ENCODE measurements around the gene NAXE.

The NAXE gene

GRCh38 chr1:156591432-156592157 lies at the start of gene NAXE:
TSS of gene NAXE (plus strand) at chr1:156591776. CDS start at chr1:156591805, 29 bp downstream.
- POLR2A ChIA-PET, result interaction anchor here (0.8 to 4.3 kb wide), 26 partner anchors 10 to 215 kb away, joined by 3 to 57 read pairs (median 4); partner anchors contain the start of genes GPATCH4, HAPLN2, ISG20L2 and MEF2D
- TF ChIP-seq NFRKB (IDR thresholded peaks at IDR 0.05) (no peak), L3MBTL2 (conservative IDR thresholded peaks at IDR 0.05) (peak; percentile 36; the same call in 1 of the 2 replicates), ELF4 (IDR thresholded peaks at IDR 0.05) (0 out of 2 replicates have a peak, but pooled peaks have one; percentile 45), FOXA1 (IDR thresholded peaks at IDR 0.05) (no peak)
- DNase-seq (ENCODE audit: extremely low spot score), result peak; percentile 87
- CTCF ChIA-PET, result interaction anchor here (0.6 to 2.2 kb wide), 12 partner anchors 8 to 206 kb away, joined by 3 to 11 read pairs (median 3); partner anchors contain the start of gene GPATCH4

DNA sequence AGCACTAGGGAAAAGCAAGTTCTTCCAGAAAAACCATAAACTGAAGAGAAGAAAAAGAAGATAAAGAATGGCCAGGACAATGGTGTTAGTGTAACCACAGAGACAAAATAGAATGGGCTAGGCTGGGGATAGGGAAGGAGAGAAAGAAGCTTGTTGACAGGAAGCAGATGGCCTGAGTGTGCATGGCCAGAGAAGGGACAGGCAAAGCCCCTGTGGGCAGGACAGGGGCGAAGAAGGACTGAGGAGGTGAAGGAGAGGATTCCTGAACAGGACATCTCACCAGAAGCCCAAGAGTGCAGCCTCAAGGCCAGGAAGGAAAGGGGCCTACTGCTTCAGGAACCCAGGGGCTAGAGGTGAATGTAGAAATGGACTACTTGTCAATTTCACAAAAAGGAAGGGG lies 48.5 kb upstream of the NAXE start:
- POLR2A ChIA-PET, result no interaction called here
- DNase-seq (ENCODE audit: extremely low spot score), result no peak
- TF ChIP-seq BHLHE40 (IDR thresholded peaks at IDR 0.05; ENCODE audit: borderline replicate concordance) (no peak), FOXK2 (IDR thresholded peaks at IDR 0.05) (no peak), ZNF384 (IDR thresholded peaks at IDR 0.05) (no peak), FOXA1 (IDR thresholded peaks at IDR 0.05) (no peak), SP1 (IDR thresholded peaks at IDR 0.05) (no peak), PKNOX1 (IDR thresholded peaks at IDR 0.05) (no peak), L3MBTL2 (conservative IDR thresholded peaks at IDR 0.05) (no peak), TARDBP (IDR thresholded peaks at IDR 0.05) (no peak), CTBP1 (IDR thresholded peaks at IDR 0.05; ENCODE audit: borderline replicate concordance) (no peak), HDGF (IDR thresholded peaks at IDR 0.05; ENCODE audit: borderline replicate concordance) (no peak), FOXM1 (IDR thresholded peaks at IDR 0.05; ENCODE audit: borderline replicate concordance) (no peak), LEF1 (IDR thresholded peaks at IDR 0.05; ENCODE audit: borderline replicate concordance) (no peak), ELF4 (IDR thresholded peaks at IDR 0.05) (no peak), SUZ12 (IDR thresholded peaks at IDR 0.05) (no peak), NFRKB (IDR thresholded peaks at IDR 0.05) (no peak), ARNT (IDR thresholded peaks at IDR 0.05) (no peak)
- CTCF ChIA-PET, result interaction anchor here (0.6 kb wide), 1 partner anchor 62 kb away, joined by 3 read pairs; no protein-coding TSS in a partner anchor

- TF ChIP-seq NFRKB (IDR thresholded peaks at IDR 0.05) (no peak), ARNT (IDR thresholded peaks at IDR 0.05) (no peak), FOXA1 (IDR thresholded peaks at IDR 0.05) (no peak), LEF1 (IDR thresholded peaks at IDR 0.05; ENCODE audit: borderline replicate concordance) (no peak), FOXM1 (IDR thresholded peaks at IDR 0.05; ENCODE audit: borderline replicate concordance) (no peak), TARDBP (IDR thresholded peaks at IDR 0.05) (no peak), SUZ12 (IDR thresholded peaks at IDR 0.05) (no peak), HDGF (IDR thresholded peaks at IDR 0.05; ENCODE audit: borderline replicate concordance) (no peak), BHLHE40 (IDR thresholded peaks at IDR 0.05; ENCODE audit: borderline replicate concordance) (no peak), PKNOX1 (IDR thresholded peaks at IDR 0.05) (no peak), CTBP1 (IDR thresholded peaks at IDR 0.05; ENCODE audit: borderline replicate concordance) (no peak), ZNF384 (IDR thresholded peaks at IDR 0.05) (no peak), L3MBTL2 (conservative IDR thresholded peaks at IDR 0.05) (no peak), FOXK2 (IDR thresholded peaks at IDR 0.05) (no peak), SP1 (IDR thresholded peaks at IDR 0.05) (no peak), ELF4 (IDR thresholded peaks at IDR 0.05) (no peak)
- ChIA-PET CTCF (no interaction called here), POLR2A (no interaction called here)
- DNase-seq (ENCODE audit: extremely low spot score), result no peak
Observed at GRCh38 chr1:156544592-156545102, 46.9 kb upstream of the NAXE start.

DNA sequence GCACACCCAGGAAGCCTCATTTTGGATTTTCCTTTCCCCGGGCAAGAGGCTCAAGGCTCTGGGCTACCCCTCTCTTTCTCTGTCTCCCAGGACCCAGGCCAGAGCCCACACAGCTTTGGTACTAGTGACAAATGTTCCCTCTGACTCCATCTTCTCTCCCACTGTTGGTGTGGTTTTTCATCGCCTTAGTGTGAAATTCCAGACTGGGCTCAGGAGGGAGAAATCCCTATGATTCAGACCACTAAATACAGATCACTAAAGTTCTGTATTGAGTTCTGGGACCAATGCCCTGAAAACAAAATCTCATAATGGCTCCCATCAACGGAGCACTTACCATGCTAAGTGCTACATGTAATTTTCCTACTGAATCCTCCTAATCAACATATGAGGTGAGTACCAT lies 45.3 kb upstream of the NAXE start:
- ChIA-PET POLR2A (no interaction called here), CTCF (no interaction called here)
- DNase-seq (ENCODE audit: extremely low spot score), result no peak
- TF ChIP-seq FOXM1 (IDR thresholded peaks at IDR 0.05; ENCODE audit: borderline replicate concordance) (no peak), ZNF384 (IDR thresholded peaks at IDR 0.05) (no peak), HDGF (IDR thresholded peaks at IDR 0.05; ENCODE audit: borderline replicate concordance) (no peak), CTBP1 (IDR thresholded peaks at IDR 0.05; ENCODE audit: borderline replicate concordance) (no peak), BHLHE40 (IDR thresholded peaks at IDR 0.05; ENCODE audit: borderline replicate concordance) (no peak), TARDBP (IDR thresholded peaks at IDR 0.05) (no peak), SP1 (IDR thresholded peaks at IDR 0.05) (no peak), ARNT (IDR thresholded peaks at IDR 0.05) (no peak), LEF1 (IDR thresholded peaks at IDR 0.05; ENCODE audit: borderline replicate concordance) (no peak), PKNOX1 (IDR thresholded peaks at IDR 0.05) (no peak), FOXA1 (IDR thresholded peaks at IDR 0.05) (no peak), L3MBTL2 (conservative IDR thresholded peaks at IDR 0.05) (no peak), ELF4 (IDR thresholded peaks at IDR 0.05) (no peak), NFRKB (IDR thresholded peaks at IDR 0.05) (no peak), SUZ12 (IDR thresholded peaks at IDR 0.05) (no peak), FOXK2 (IDR thresholded peaks at IDR 0.05) (no peak)

- no peak for DNase-seq (ENCODE audit: extremely low spot score)
- no peak for TF ChIP-seq FOXK2 (IDR thresholded peaks at IDR 0.05)
- TF ChIP-seq LEF1 (IDR thresholded peaks at IDR 0.05; ENCODE audit: borderline replicate concordance), result no peak
- TF ChIP-seq FOXM1 (IDR thresholded peaks at IDR 0.05; ENCODE audit: borderline replicate concordance), result no peak
- no peak for TF ChIP-seq ARNT (IDR thresholded peaks at IDR 0.05)
- no peak for TF ChIP-seq SUZ12 (IDR thresholded peaks at IDR 0.05)
- TF ChIP-seq SP1 (IDR thresholded peaks at IDR 0.05), result no peak
- TF ChIP-seq TARDBP (IDR thresholded peaks at IDR 0.05), result no peak
- TF ChIP-seq NFRKB (IDR thresholded peaks at IDR 0.05), result no peak
- no peak for TF ChIP-seq CTBP1 (IDR thresholded peaks at IDR 0.05; ENCODE audit: borderline replicate concordance)
- TF ChIP-seq BHLHE40 (IDR thresholded peaks at IDR 0.05; ENCODE audit: borderline replicate concordance), result no peak
- TF ChIP-seq ELF4 (IDR thresholded peaks at IDR 0.05), result no peak
- TF ChIP-seq PKNOX1 (IDR thresholded peaks at IDR 0.05), result no peak
- CTCF ChIA-PET, result interaction anchor here (0.9 kb wide), 1 partner anchor 161 kb away, joined by 3 read pairs; no protein-coding TSS in a partner anchor
- POLR2A ChIA-PET, result no interaction called here
Observed at GRCh38 chr1:156547434-156547833, 44.1 kb upstream of the NAXE start.

All from HEK293T (cell line).